K562 (cell line): ENCODE results near the gene YES1. TPM values are rescaled to one million over a fixed set of nuclear protein-coding genes. Genes with fewer than 3 reads are reported as not detected.

Experiments
- BMI1 ChIP-seq: fragments of 150-350 bp; IDR thresholded peaks from 2 replicates; pipeline ENCODE4 v1.6.1; 2014; ENCODE audit warnings: low read length
- CEBPB ChIP-seq: fragments of 450-650 bp; IDR thresholded peaks from 2 replicates; pipeline ENCODE4 v1.6.1; 2016; ENCODE audit warnings: missing genetic modification characterization, missing compliant biosample characterization
- CHD1 ChIP-seq: fragments of 200-600 bp; sonication (generic); IDR thresholded peaks from one replicate; pipeline ENCODE4 v1.6.1; 2012; ENCODE audit warnings: mild to moderate bottlenecking, moderate library complexity, low read length, inconsistent platforms
- CREB1 ChIP-seq, 2 experiments: sonication (generic) in 1 of 2; formaldehyde crosslinking in 1 of 2; IDR thresholded peaks; 2 replicates each; pipeline versions ENCODE4 v1.6.1 to v1.8.0; 2012 to 2022; ENCODE audit warnings: inconsistent platforms in 1 of 2, mild to moderate bottlenecking in 1 of 2, missing genetic modification reagents in 1 of 2, moderate library complexity in 1 of 2
- EP300 ChIP-seq: IDR thresholded peaks from 2 replicates; pipeline ENCODE4 v1.6.1; 2012; ENCODE audit warnings: low read length, improper control_type of control experiment
- ETV6 ChIP-seq, 3 experiments: fragments of 150-350 bp in 1 of 3; sonication (generic) in 1 of 3; formaldehyde crosslinking in 1 of 3; IDR thresholded peaks; 2 replicates each; pipeline versions ENCODE4 v1.6.1 to v1.8.0; 2014 to 2022; ENCODE audit warnings: borderline replicate concordance in 2 of 3, low read depth in 2 of 3, antibody characterized with exemption in 1 of 3, low read length in 1 of 3, mild to moderate bottlenecking in 1 of 3, missing genetic modification reagents in 1 of 3
- GABPA ChIP-seq: fragments of 200-800 bp; sonication (Bioruptor generic); conservative IDR thresholded peaks from 2 replicates; pipeline ENCODE4 v1.6.1; 2016; ENCODE audit warnings: low read depth, missing genetic modification characterization, missing compliant biosample characterization
- HMG20B ChIP-seq: fragments of 250-450 bp; sonication (Bioruptor Pico); IDR thresholded peaks from 2 replicates; pipeline ENCODE4 v1.5.0; 2021; ENCODE audit warnings: mild to moderate bottlenecking
- HMGN3 ChIP-seq: IDR thresholded peaks from 2 replicates; pipeline ENCODE4 v1.6.1; 2011; ENCODE audit warnings: borderline replicate concordance, low read depth, mild to moderate bottlenecking, mixed read lengths, low read length; ENCODE audit not compliant: insufficient read length; ENCODE audit errors: extremely low read depth
- HNRNPH1 ChIP-seq: fragments of 200-400 bp; formaldehyde crosslinking; optimal IDR thresholded peaks from 2 replicates; pipeline ENCODE3; 2017; ENCODE audit warnings: low read depth, mild to moderate bottlenecking, low read length, moderate library complexity
- KAT8 ChIP-seq: fragments of 450-650 bp; IDR thresholded peaks from 2 replicates; pipeline ENCODE4 v1.6.1; 2016; ENCODE audit warnings: low read depth, mild to moderate bottlenecking
- KDM5B ChIP-seq: fragments of 200-600 bp; sonication (generic); IDR thresholded peaks from 2 replicates; pipeline ENCODE4 v1.6.1; 2012; ENCODE audit warnings: low read depth, mild to moderate bottlenecking, moderate library complexity, low read length, control low read depth, inconsistent platforms; ENCODE audit not compliant: insufficient replicate concordance
- MTA3 ChIP-seq: fragments of 450-650 bp; formaldehyde crosslinking; IDR thresholded peaks from 2 replicates; pipeline ENCODE4 v1.6.1; 2017; ENCODE audit warnings: mild to moderate bottlenecking, borderline replicate concordance
- NCOA1 ChIP-seq: fragments of 450-650 bp; IDR thresholded peaks from 2 replicates; pipeline ENCODE4 v1.6.1; 2016; ENCODE audit warnings: low read depth
- NFYB ChIP-seq: IDR thresholded peaks from 2 replicates; pipeline ENCODE4 v1.6.1; 2011; ENCODE audit warnings: mild to moderate bottlenecking, moderate library complexity; ENCODE audit not compliant: insufficient read length; ENCODE audit errors: extremely low read depth
- SAP30 ChIP-seq: fragments of 200-600 bp; sonication (generic); IDR thresholded peaks from 2 replicates; pipeline ENCODE4 v1.6.1; 2012; ENCODE audit warnings: borderline replicate concordance, low read depth, mild to moderate bottlenecking, moderate library complexity, low read length, control low read depth, inconsistent platforms; ENCODE audit not compliant: insufficient read depth, poor library complexity, severe bottlenecking
- SMAD2 ChIP-seq: fragments of 150-350 bp; IDR thresholded peaks from 2 replicates; pipeline ENCODE4 v1.6.1; 2014; ENCODE audit warnings: low read depth, mild to moderate bottlenecking, low read length
- SRF ChIP-seq, 2 experiments: fragments of 250-450, 450-650 bp in 1 of 2; sonication (Bioruptor Pico) in 1 of 2; sonication (generic) in 1 of 2; formaldehyde crosslinking; IDR thresholded peaks; 2 replicates each; pipeline versions ENCODE4 v1.5.0 to v1.5.1; 2020 to 2022; ENCODE audit warnings: mild to moderate bottlenecking in 1 of 2, missing genetic modification reagents in 1 of 2
- ZBED1 ChIP-seq: IDR thresholded peaks from 2 replicates; pipeline ENCODE4 v1.6.1; 2014
- ZBTB8A ChIP-seq: fragments of 450-650 bp; IDR thresholded peaks from 2 replicates; pipeline ENCODE4 v1.6.1; 2018; ENCODE audit warnings: mild to moderate bottlenecking, moderate library complexity; ENCODE audit not compliant: partially characterized antibody
- ZNF165 ChIP-seq: fragments of 250-450 bp; sonication (Bioruptor Pico); IDR thresholded peaks from 2 replicates; pipeline ENCODE4 v1.4.0; 2020; ENCODE audit warnings: borderline replicate concordance
- ZNF444 ChIP-seq: fragments of 250-450 bp; sonication (Bioruptor Pico); IDR thresholded peaks from 2 replicates; pipeline ENCODE4 v1.4.0; 2020; ENCODE audit warnings: mild to moderate bottlenecking, moderate library complexity
- polyA plus RNA-seq, 8 experiments: library from polyadenylated mRNA; depleted of rRNA in 4 of 8; stranded (reverse) in 5 of 8; unstranded in 3 of 8; fragments of >200 nt; fragmentation: Nextera tagmentation in 2 of 8; fragmentation: Illumina TruSeq in 1 of 8; extraction: Ambion mirVana in 2 of 8; extraction: Trizol in 1 of 8; gene quantifications; 2 replicates each; pipeline versions ENCODE4 v1.2.1 to v1.2.3, GENCODE V29; 2011 to 2014; ENCODE audit warnings: inconsistent platforms in 1 of 8, missing spikeins in 1 of 8
- total RNA-seq, 7 experiments: library from RNA; depleted of rRNA in 6 of 7; stranded (reverse); fragments of >200 nt in 6 of 7; fragmentation: Illumina TruSeq in 2 of 7; extraction: Trizol in 2 of 7; gene quantifications; 2 replicates each; pipeline versions ENCODE4 v1.2.1 to v1.2.3, GENCODE V29; 2011 to 2021; ENCODE audit warnings: low replicate concordance in 1 of 7
- TF ChIP-seq, protein P1 (sequence below), 2 experiments: fragments of 450-650 bp; IDR thresholded peaks; 2 replicates each; pipeline ENCODE4 v1.6.1; 2016
- TF ChIP-seq, protein P2 (sequence below): sonication (generic); formaldehyde crosslinking; IDR thresholded peaks from 2 replicates; pipeline ENCODE4 v1.9.0; 2022; ENCODE audit warnings: mild to moderate bottlenecking, missing genetic modification reagents
- TF ChIP-seq, protein P3 (sequence below): fragments of 450-650 bp; IDR thresholded peaks from 2 replicates; pipeline ENCODE4 v1.6.1; 2016; ENCODE audit warnings: missing biosample characterization, missing genetic modification characterization

The YES1 gene
- total and polyA plus RNA-seq, 9 of the 15 experiments (the other 6 are each of a cell fraction or from before 2014, with no cell fraction given) = 37.2 to 115 (median 77.7) TPM

DNA sequence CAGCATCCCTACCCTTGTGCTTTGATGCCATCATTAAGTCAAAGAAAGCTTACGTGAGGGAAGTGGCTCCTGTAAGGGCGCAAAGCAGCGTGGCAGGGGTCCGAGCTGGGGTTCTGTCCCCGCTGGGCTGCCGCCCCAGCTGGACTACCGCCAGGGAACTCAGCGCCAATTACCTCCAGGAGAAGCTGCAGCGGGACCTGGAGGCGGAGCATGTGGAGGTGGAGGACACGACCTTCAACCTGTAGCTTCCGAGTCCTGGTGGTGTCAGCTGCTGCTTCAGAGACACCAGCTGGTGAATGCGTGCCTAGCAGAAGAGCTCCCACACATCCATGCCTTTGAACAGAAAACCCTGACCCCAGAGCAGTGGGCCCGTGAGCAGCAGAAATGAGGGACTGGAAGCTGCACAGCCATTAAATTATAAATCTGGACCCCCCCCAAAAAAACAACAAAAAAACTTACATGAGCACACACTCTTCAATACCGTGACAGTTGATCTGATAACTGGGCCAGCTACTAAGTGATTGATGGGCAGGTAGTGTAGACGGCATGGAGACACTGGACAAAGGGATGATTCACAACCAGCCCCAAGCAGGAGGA, 20.1 kb upstream of the YES1 start (continued):
- TF ChIP-seq ETV6 (IDR thresholded peaks at IDR 0.05; ENCODE audit: borderline replicate concordance in 1 of 2, low read depth in 2 of 2, low read length in 1 of 2) = peak; percentile 23 to 68; a peak in 1 of 4 replicates
- no peak for TF ChIP-seq ETV6 (CRISPR knock-in tag; IDR thresholded peaks at IDR 0.05; ENCODE audit: borderline replicate concordance)
- TF ChIP-seq NCOA1 = 0 out of 2 replicates have a peak, but pooled peaks have one; percentile 38
- TF ChIP-seq, protein P1, sequence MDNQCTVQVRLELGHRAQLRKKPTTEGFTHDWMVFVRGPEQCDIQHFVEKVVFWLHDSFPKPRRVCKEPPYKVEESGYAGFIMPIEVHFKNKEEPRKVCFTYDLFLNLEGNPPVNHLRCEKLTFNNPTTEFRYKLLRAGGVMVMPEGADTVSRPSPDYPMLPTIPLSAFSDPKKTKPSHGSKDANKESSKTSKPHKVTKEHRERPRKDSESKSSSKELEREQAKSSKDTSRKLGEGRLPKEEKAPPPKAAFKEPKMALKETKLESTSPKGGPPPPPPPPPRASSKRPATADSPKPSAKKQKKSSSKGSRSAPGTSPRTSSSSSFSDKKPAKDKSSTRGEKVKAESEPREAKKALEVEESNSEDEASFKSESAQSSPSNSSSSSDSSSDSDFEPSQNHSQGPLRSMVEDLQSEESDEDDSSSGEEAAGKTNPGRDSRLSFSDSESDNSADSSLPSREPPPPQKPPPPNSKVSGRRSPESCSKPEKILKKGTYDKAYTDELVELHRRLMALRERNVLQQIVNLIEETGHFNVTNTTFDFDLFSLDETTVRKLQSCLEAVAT (IDR thresholded peaks at IDR 0.05) = peak; percentile 7 to 20; a peak in 1 of 4 replicates
- no peak for TF ChIP-seq ZNF165 (CRISPR knock-in tag)
- TF ChIP-seq HNRNPH1 = no peak
- TF ChIP-seq MTA3 = peak; percentile 85; the same call in 1 of the 2 replicates
- TF ChIP-seq BMI1 = no peak
- TF ChIP-seq CEBPB (tag) = no peak
- no peak for TF ChIP-seq NFYB
- TF ChIP-seq, protein P2, sequence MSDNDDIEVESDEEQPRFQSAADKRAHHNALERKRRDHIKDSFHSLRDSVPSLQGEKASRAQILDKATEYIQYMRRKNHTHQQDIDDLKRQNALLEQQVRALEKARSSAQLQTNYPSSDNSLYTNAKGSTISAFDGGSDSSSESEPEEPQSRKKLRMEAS (CRISPR knock-in tag) = peak; percentile 85
- TF ChIP-seq SAP30 = peak; percentile 37
- no peak for TF ChIP-seq ZBTB8A
- TF ChIP-seq KDM5B = no peak
- no peak for TF ChIP-seq GABPA (tag)
- TF ChIP-seq HMGN3 = peak; percentile 63
- 0 out of 4 replicates have a peak, but pooled peaks of 1 of the 2 experiments have one; percentile 18 for TF ChIP-seq SRF (CRISPR knock-in tag; IDR thresholded peaks at IDR 0.05)
- TF ChIP-seq ZBED1 = no peak
- TF ChIP-seq KAT8 = no peak
- TF ChIP-seq SMAD2 = no peak
- TF ChIP-seq CREB1 (IDR thresholded peaks at IDR 0.05) = peak; percentile 45; the same call in 1 of the 2 replicates
- TF ChIP-seq CREB1 (CRISPR knock-in tag; IDR thresholded peaks at IDR 0.05) = peak; percentile 42; the same call in 1 of the 2 replicates
- TF ChIP-seq ZNF444 (CRISPR knock-in tag) = no peak
- no peak; the same call in 1 of the 2 replicates for TF ChIP-seq EP300
- TF ChIP-seq CHD1 = no peak
- TF ChIP-seq, protein P3, sequence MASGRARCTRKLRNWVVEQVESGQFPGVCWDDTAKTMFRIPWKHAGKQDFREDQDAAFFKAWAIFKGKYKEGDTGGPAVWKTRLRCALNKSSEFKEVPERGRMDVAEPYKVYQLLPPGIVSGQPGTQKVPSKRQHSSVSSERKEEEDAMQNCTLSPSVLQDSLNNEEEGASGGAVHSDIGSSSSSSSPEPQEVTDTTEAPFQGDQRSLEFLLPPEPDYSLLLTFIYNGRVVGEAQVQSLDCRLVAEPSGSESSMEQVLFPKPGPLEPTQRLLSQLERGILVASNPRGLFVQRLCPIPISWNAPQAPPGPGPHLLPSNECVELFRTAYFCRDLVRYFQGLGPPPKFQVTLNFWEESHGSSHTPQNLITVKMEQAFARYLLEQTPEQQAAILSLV = no peak
- TF ChIP-seq HMG20B = no peak
